Epithelial cell of esophagus (primary cell): ENCODE data around the gene STARD7.

Source experiments
- DNase-seq: peaks from one replicate; pipeline ENCODE4 v3.0.0; 2010; ENCODE audit warnings: low read depth
- H3K4me3 ChIP-seq: 2 replicates; pipeline ENCODE4 v1.5.1; 2011; ENCODE audit warnings: mild to moderate bottlenecking, low read length, control low read depth
- CTCF ChIP-seq: IDR thresholded peaks from 2 replicates; pipeline ENCODE4 v1.5.1; 2011; ENCODE audit warnings: low read depth, mild to moderate bottlenecking, low read length, control low read depth, inconsistent platforms; ENCODE audit not compliant: insufficient read depth; ENCODE audit errors: missing control alignments

STARD7 gene

GRCh38 chr2:96156926-96157648, 51.5 kb downstream of the STARD7 start:
- H3K4me3 ChIP-seq, result no peak overlapping the region
- TF ChIP-seq CTCF, result no peak

GRCh38 chr2:96156011-96156820, 52.4 kb downstream of the STARD7 start:
- DNase-seq, result no peak
- TF ChIP-seq CTCF, result no peak
- H3K4me3 ChIP-seq, result no peak overlapping the region

More at GRCh38 chr2:96156926-96157648, 51.5 kb downstream of the STARD7 start:
- DNase-seq, result no peak

GRCh38 chr2:96154506-96155380, 53.9 kb downstream of the STARD7 start:
- TF ChIP-seq CTCF, result no peak
- DNase-seq, result no peak
- H3K4me3 ChIP-seq, result no peak overlapping the region

- TF ChIP-seq CTCF, result no peak
- no peak for DNase-seq
Observed at GRCh38 chr2:96153991-96154431, 54.6 kb downstream of the STARD7 start.

GRCh38 chr2:96153291-96153713, 55.3 kb downstream of the STARD7 start:
- H3K4me3 ChIP-seq, result no peak overlapping the region
- no peak for TF ChIP-seq CTCF

More at GRCh38 chr2:96153991-96154431, 54.6 kb downstream of the STARD7 start:
- no peak overlapping the region for H3K4me3 ChIP-seq

GRCh38 chr2:96152304-96153161, 56.1 kb downstream of the STARD7 start:
- H3K4me3 ChIP-seq, result no peak overlapping the region
- no peak for TF ChIP-seq CTCF
- DNase-seq, result no peak

More at GRCh38 chr2:96153291-96153713, 55.3 kb downstream of the STARD7 start:
- no peak for DNase-seq
